Epithelial cell of esophagus (primary cell): ENCODE results near the gene CES4A.

Experiments used
- DNase-seq: peaks from one replicate; pipeline ENCODE4 v3.0.0; 2010; ENCODE audit warnings: low read depth
- H3K4me3 ChIP-seq: 2 replicates; pipeline ENCODE4 v1.5.1; 2011; ENCODE audit warnings: mild to moderate bottlenecking, low read length, control low read depth
- CTCF ChIP-seq: IDR thresholded peaks from 2 replicates; pipeline ENCODE4 v1.5.1; 2011; ENCODE audit warnings: low read depth, mild to moderate bottlenecking, low read length, control low read depth, inconsistent platforms; ENCODE audit not compliant: insufficient read depth; ENCODE audit errors: missing control alignments

Gene CES4A

GRCh38 chr16:67053767-67054334 is 65.5 kb downstream of the CES4A start:
- DNase-seq, result peak; percentile 22
- H3K4me3 ChIP-seq, result no peak overlapping the region
- no peak for TF ChIP-seq CTCF

- no peak for TF ChIP-seq CTCF
- no peak for DNase-seq
- H3K4me3 ChIP-seq, result no peak overlapping the region
Measured at GRCh38 chr16:67054901-67055300, 66.5 kb downstream of the CES4A start.

GRCh38 chr16:67055712-67056487 is 67.5 kb downstream of the CES4A start:
- TF ChIP-seq CTCF, result no peak
- H3K4me3 ChIP-seq, result no peak overlapping the region
- DNase-seq, result peak; percentile 98
